Measurements from ENCODE around the gene CAMK1D. TPM values are rescaled to one million over a fixed set of nuclear protein-coding genes. Genes with fewer than 3 reads are reported as not detected.

CAMK1D gene
- total and polyA plus RNA-seq, 10 of the 15 experiments (the other 5 are each of a cell fraction or from before 2014, with no cell fraction given): 2.1 to 35.5 (median 14.7) TPM

DNA sequence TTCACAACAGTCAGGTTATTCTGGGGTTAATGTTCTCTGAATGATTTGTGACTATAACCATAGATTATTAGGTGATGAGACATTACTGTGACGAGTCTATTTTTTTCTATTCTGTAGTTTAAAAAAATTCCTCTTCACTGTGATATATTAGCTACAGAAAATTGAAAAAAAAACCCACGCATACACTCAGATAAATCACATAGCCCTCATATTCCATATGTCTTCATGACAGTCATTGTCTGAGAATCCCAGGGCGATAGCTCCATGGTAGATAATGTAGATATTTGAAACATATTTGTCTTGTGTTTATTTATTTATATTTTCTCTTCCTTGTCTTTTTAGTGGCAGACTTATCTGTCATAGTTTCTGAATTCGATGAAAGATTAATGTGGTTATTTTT is 110.0 kb downstream of the CAMK1D start (continued):
- TF ChIP-seq, protein P1, sequence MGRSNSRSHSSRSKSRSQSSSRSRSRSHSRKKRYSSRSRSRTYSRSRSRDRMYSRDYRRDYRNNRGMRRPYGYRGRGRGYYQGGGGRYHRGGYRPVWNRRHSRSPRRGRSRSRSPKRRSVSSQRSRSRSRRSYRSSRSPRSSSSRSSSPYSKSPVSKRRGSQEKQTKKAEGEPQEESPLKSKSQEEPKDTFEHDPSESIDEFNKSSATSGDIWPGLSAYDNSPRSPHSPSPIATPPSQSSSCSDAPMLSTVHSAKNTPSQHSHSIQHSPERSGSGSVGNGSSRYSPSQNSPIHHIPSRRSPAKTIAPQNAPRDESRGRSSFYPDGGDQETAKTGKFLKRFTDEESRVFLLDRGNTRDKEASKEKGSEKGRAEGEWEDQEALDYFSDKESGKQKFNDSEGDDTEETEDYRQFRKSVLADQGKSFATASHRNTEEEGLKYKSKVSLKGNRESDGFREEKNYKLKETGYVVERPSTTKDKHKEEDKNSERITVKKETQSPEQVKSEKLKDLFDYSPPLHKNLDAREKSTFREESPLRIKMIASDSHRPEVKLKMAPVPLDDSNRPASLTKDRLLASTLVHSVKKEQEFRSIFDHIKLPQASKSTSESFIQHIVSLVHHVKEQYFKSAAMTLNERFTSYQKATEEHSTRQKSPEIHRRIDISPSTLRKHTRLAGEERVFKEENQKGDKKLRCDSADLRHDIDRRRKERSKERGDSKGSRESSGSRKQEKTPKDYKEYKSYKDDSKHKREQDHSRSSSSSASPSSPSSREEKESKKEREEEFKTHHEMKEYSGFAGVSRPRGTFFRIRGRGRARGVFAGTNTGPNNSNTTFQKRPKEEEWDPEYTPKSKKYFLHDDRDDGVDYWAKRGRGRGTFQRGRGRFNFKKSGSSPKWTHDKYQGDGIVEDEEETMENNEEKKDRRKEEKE (IDR thresholded peaks at IDR 0.05): no peak
- no peak for TF ChIP-seq PAX5 (IDR thresholded peaks at IDR 0.05; ENCODE audit: borderline replicate concordance, low read depth, low read length)

DNA sequence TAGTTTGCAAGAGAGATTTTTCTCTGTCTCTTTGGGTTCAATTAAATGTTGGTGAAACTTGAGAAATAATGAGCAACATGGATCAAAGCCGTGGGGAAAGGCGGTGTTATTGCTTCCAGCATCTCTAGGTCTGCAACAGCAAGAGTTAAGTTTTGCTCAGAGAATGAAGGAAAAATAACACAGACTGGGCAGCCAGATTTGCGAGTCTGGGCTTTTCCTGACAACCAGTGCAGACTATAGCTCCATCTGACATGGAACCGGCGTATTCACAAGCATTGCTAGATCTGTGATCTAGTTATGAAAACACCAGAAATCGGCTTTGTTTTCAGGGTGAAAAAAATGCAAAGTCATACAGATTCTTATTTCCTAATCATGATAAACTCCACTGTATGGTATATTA is 110.4 kb downstream of the CAMK1D start:
- no TSS peak for BruUV-seq (replicated peaks)
- ChIA-PET SMC1A (ENCODE audit: uncharacterized antibody, unreplicated experiment) (interaction anchor here (0.6 to 1.7 kb wide), 3 partner anchors 10 to 36 kb away, joined by 4 to 6 read pairs (median 5); no protein-coding TSS in a partner anchor), CTCF (interaction anchor here (1.0 kb wide), 1 partner anchor 68 kb away, joined by 3 read pairs; no protein-coding TSS in a partner anchor), RAD21 (ENCODE audit: unreplicated experiment) (interaction anchor here (1.1 to 1.3 kb wide), 2 partner anchors 24 to 25 kb away, joined by 3 read pairs; no protein-coding TSS in a partner anchor), POLR2A (no interaction called here)
- no peaks in the 10 kb centered on the region for H4K20me1 ChIP-seq (ENCODE audit: control insufficient read depth, insufficient read depth)
- no peak for ATAC-seq
- intact Hi-C loops (cut with micrococcal nuclease; ENCODE audit: unreplicated experiment) (no loop called here), in situ Hi-C loops (cut with MboI) (no loop called here)
- H3K4me3 ChIP-seq: no peak overlapping the region
- peaks cover 6% of the 10 kb centered on the region for H3K79me2 ChIP-seq (ENCODE audit: control insufficient read depth, insufficient read depth, low read length)
- peaks cover 5% of the 10 kb centered on the region for H3K9me3 ChIP-seq (replicated peaks; ENCODE audit: control insufficient read depth, insufficient read depth, low read length)
- H3K27ac ChIP-seq (ENCODE audit: control insufficient read depth, insufficient read depth): no peak overlapping the region
- FAIRE-seq: no peak
- DNase-seq (ENCODE audit: low read depth, low spot score): no peak
- no peaks in the 10 kb centered on the region for H3K27me3 ChIP-seq (replicated peaks in 1 of 2; ENCODE audit: control insufficient read depth in 2 of 2, insufficient read depth in 2 of 2, low read length in 1 of 2)
- no peaks in the 10 kb centered on the region; a peak in 1 of 4 replicates for H3K36me3 ChIP-seq (ENCODE audit: control insufficient read depth in 2 of 2, insufficient read depth in 2 of 2, low read length in 1 of 2)
- H3K4me1 ChIP-seq (ENCODE audit: control insufficient read depth, insufficient read depth, low read length): peaks cover 17% of the 10 kb centered on the region
- H2AFZ ChIP-seq (ENCODE audit: control insufficient read depth, low read depth, low read length): no peak overlapping the region
- TF ChIP-seq, protein P2, sequence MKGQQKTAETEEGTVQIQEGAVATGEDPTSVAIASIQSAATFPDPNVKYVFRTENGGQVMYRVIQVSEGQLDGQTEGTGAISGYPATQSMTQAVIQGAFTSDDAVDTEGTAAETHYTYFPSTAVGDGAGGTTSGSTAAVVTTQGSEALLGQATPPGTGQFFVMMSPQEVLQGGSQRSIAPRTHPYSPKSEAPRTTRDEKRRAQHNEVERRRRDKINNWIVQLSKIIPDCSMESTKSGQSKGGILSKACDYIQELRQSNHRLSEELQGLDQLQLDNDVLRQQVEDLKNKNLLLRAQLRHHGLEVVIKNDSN (IDR thresholded peaks at IDR 0.05; ENCODE audit: borderline replicate concordance, extremely low read length, insufficient read depth, low read depth, low read length): no peak
- TF ChIP-seq SUPT20H (IDR thresholded peaks at IDR 0.05; ENCODE audit: borderline replicate concordance, control insufficient read depth, low read depth, low read length) (no peak), SMC3 (IDR thresholded peaks at IDR 0.05; ENCODE audit: borderline replicate concordance, low read length) (no peak), ZNF217 (IDR thresholded peaks at IDR 0.05) (no peak), SREBF1 (IDR thresholded peaks at IDR 0.05; ENCODE audit: low read length) (no peak), PAX5 (IDR thresholded peaks at IDR 0.05; ENCODE audit: borderline replicate concordance, low read depth, low read length) (no peak)
- no peak overlapping the region for H3K9ac ChIP-seq (ENCODE audit: control insufficient read depth, insufficient read depth, low read length)
- WGBS (ENCODE audit: insufficient coverage, insufficient replicate concordance, low lambda C conversion rate, missing lambda C conversion rate): 91% methylated on average over 6 of the region's 6 CpGs
- no peak overlapping the region for H3K4me2 ChIP-seq (ENCODE audit: control insufficient read depth, insufficient read depth)

Data from GM12878 (cell line).